GM18511 (cell line): ENCODE data around the gene IKZF3.
"Not testable (repeated sequence)": the region's sequence is repeated elsewhere in the genome, so short reads cannot be mapped to it uniquely, and the experiment has no call there.

Experiments used
- ATAC-seq: cut with Tn5 transposase; IDR thresholded peaks from one replicate; pipeline ENCODE4 v1.9.1; 2021; ENCODE audit warnings: mild to moderate bottlenecking, moderate library complexity; ENCODE audit not compliant: unreplicated experiment

IKZF3 gene

GRCh38 chr17:39742126-39742855 is 121.8 kb downstream of the IKZF3 start:
- no peak for ATAC-seq

DNA sequence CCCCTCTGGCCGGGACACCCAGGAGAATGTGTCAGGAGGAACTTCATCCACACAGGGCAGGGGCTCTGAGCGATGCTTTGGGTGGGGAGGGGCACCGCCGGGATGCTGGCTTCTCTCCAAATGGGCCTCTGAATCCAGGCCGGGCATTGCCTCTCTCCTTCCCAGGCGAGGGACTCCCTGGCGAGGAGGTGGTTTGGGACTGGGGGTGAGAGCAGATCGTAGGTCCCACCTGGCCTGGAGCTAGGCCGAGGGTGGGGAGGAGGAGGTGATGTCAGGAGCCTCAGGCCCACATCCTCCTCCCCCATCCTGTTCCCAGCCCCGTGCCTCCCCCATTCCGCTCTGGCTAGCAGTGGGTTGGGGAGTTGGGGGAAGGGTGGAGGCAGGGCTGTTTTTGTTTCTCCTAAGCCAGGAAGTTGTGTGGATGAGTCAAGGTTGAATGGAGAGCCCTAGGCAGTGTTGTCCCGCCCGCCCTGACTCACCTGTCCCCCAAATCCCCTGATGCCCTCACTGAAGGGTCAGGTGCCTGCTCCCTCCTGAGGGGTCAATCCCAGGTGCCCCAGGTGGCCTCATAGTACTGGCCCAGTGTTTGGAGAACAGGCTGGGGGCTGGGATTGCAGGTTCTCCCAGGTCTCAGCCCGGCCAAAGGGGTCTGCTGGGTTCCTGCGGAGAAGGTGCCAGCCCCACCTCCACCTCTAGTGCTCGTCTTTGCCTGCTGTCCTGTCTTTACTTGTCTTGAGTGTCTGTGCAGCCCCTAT is 123.6 kb downstream of the IKZF3 start:
- no peak for ATAC-seq

- ATAC-seq, result no peak
Observed at GRCh38 chr17:39739885-39740356, 124.2 kb downstream of the IKZF3 start.

- no peak for ATAC-seq
Observed at GRCh38 chr17:39738983-39739884, 124.9 kb downstream of the IKZF3 start.

DNA sequence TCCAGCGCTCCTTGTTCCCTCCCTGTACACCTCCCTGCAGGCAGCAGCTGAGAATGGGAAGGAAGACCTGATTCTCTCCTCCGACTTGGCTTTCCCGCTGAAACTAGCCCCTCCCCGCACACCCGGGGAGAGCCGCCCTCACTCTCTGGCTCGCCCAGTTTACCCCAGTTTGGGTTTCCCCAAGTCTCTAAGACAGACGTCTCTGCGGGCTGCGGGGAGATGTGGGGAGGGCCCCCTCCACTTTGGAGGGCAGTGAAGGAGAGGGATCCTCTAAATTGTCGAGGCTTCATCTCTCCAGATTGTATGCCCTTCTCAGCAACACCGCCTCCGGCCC is 125.6 kb downstream of the IKZF3 start:
- no peak for ATAC-seq

GRCh38 chr17:39737760-39738567 is 126.1 kb downstream of the IKZF3 start, which contains the start of gene GRB7:
TSS of gene GRB7 (plus strand) at chr17:39737938. CDS start at chr17:39742302, 4,364 bp downstream.
- ATAC-seq, result no peak

DNA sequence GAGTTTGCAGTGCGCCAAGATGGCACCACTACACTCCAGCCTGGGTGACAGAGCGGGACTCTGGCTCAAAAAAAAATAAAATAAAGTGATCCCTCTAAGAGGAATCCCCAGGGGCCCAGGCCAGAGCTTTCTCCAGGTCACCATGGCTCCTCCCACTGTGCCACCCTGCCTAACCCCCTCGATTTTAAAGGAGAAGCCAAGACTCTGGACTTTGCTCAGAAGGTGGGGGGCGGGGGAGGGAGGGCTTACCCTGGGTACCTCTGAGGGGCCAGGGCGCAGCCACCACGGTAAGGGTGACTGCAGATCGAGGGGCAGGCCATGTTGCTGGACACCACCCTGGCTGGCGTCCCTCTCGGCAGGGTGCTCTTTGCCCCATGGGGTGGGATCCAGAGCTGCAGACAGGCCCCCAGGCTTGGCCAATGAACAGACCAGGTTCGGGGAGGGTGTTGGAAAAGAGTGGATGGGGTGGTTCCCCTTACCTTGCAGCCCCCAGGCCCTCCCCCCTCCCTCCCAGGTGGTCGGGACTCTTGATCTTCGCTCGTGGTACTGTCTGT is 126.8 kb downstream of the IKZF3 start:
- ATAC-seq, result no peak

DNA sequence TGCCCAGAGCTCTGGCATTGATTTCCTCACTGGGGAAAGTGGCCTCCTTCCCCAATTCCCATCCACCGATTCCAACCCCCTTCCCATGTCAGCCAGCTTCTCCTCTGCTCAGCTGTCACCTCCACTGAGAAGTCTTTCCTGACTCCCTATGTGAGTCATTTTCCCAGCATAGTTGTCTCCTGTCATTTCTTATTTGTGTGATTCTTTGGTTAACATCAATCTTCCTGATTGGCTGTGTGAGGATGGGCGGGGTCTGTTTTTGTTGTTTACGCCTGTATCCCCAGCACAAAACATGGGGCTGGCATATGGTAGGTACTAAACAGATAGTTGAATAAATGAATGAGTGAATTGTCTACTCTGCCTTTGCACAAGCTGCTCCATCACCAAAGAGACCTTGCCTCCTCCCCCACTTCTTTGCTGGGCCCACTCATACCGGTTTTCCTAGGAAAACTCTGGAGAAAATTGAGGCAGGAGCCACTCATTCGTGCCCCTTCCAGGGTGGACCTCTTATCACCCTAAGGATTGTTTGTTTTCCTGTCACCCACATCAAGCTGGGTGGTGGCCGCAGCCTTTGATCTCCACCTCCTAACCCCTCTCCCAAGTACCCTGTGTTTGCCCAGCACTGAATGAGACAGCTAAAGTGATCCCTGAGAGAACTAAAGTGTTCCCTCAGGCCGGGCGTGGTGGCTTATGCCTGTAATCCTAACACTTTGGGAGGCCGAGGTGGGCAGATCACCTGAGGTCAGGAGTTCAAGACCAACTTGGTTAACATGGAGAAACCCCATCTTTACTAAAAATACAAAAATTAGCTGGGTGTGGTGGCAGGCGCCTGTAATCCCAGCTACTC is 127.6 kb downstream of the IKZF3 start:
- no peak for ATAC-seq

- ATAC-seq, result no peak
Observed at GRCh38 chr17:39735882-39736281, 128.2 kb downstream of the IKZF3 start.

GRCh38 chr17:39732586-39732985 is 131.5 kb downstream of the IKZF3 start:
- ATAC-seq, result no peak

GRCh38 chr17:39730095-39730921 is 133.8 kb downstream of the IKZF3 start, which contains the start of gene MIEN1:
TSS of gene MIEN1 (minus strand) at chr17:39730532. CDS start at chr17:39730495, 37 bp downstream.
- ATAC-seq, result peak; percentile 86

DNA sequence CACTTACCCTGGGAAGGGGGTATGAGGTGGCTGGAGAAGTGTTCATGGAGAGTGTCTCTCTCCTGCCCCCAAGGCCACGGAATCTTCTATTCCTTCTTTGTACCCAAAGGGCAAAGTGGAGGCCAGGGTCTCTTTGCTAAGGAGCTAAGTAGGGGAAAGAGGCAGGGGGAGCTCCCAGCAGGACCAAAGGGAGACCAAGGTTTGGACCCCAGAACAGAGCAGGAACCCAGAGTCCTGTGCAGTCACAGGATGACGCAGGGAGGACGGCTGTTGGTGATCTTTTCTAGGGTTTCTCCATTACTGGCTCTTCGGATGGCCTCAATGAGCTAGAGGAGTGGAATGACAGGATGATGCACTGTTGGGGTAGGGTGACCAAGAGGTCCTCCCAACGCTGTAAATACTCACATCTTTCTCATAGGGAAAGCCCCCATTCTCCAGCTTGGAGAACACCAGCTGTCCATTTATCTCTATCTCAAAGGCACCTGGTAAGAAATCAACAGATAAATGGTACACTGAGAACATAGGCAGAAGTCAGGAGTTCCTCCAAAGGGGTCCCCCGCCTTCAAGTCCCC is 134.7 kb downstream of the IKZF3 start:
- no peak for ATAC-seq

DNA sequence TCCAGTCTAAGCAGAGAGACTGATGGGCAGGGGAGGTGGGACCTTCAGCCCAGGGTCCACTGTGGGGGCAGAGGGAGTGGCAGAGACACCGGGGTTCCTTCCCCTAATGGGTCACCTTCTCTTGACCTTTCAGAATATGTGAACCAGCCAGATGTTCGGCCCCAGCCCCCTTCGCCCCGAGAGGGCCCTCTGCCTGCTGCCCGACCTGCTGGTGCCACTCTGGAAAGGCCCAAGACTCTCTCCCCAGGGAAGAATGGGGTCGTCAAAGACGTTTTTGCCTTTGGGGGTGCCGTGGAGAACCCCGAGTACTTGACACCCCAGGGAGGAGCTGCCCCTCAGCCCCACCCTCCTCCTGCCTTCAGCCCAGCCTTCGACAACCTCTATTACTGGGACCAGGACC is 136.6 kb downstream of the IKZF3 start:
- ATAC-seq, result no peak

- no peak for ATAC-seq
Observed at GRCh38 chr17:39726617-39727016, 137.5 kb downstream of the IKZF3 start.

DNA sequence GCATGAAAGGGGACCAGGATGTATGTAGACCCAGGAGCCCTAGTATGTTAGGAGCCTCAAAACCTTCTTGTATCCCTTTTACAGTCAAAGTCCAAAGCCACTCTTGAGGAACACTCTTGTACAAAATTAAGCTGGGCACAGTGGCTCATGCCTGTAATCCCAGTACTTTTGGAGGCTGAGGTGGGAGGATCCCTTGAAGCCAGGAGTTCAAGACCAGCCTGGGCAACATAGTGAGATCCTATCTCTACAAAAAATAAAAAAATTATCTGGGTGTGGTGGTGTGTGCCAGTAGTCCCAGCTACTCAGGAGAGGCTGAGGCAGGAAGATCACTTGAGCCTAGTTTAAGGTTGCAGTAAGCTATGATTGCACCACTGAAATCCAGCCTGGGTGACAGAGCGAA is 138.2 kb downstream of the IKZF3 start:
- not testable (repeated sequence) for ATAC-seq

GRCh38 chr17:39724731-39725130 is 139.4 kb downstream of the IKZF3 start:
- no peak for ATAC-seq

GRCh38 chr17:39722965-39723848 is 140.9 kb downstream of the IKZF3 start:
- ATAC-seq, result no peak
